Activated CD8-positive, alpha-beta memory T cell treated with anti-CD3 and anti-CD28 coated beads for 1 hour (primary cell): ENCODE results near the gene IGF1R.

ENCODE experiments used
- DNase-seq, 2 donors: peaks; one replicate each; pipeline ENCODE4 v3.0.0-alpha.2; 2020; ENCODE audit warnings: low read depth in 1 of 2; ENCODE audit errors: extremely low read depth in 1 of 2

Gene IGF1R

DNA sequence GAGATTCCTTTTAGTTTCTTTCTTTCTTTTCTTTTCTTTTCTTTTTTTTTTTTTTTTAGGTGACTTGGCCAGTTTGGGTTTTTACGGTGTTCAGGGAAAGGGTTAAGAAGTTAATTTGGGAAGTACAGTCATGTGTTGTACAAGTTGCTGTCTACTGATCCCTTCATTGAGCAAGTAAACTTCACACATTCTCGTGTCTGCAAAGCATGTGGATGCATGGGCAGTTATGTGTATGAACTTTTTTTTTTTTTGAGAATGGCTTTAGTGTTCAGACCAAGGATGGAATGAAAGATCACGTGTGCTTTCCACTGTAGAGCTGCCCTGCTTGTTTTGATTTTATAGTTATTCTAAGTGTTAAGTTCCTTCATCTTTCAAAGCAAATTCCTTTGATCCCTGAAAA, 227.0 kb downstream of the IGF1R start:
- DNase-seq, result no peak

DNA sequence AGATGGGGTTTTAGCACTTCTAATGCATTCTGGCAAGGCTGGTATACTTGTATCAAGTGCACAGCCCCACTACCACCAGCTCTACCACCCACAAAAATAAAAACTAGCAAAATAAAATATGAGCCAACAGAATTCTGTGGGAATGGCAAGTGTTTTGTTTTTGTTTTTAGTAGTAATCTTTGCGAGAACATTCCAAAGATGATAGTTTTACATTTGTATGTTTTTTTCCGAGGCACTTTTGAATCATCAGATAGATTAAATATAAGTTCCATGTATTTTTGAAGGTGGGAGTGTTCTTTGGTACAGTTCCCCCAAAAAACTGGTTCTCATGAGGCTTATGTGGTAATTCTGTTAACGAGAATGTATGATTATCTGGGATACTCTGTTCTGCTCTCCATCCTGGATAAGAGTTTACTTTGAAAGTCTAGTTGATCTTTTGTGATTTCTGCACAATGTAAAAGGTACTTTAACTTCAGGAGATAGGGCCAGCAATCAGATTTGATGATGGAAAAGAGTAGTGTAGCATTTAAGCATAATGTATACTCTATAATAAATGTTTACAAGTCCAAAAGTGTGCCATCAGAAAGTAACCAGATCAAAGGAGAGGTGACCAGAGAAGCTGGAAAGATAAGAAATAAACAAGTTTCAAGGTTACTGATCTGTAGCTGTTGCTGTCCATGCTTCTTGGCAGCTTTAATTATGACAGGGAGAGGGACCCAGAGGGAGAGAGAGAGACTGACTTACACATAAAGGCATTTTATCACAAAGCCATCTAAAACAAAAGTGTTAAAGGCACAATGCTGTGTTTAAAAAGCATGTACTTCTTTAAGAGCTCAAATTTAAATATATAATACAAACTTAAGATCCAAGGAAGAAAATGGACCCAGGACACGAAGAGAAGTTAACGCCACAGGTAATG, 228.4 kb downstream of the IGF1R start:
- no peak for DNase-seq

DNA sequence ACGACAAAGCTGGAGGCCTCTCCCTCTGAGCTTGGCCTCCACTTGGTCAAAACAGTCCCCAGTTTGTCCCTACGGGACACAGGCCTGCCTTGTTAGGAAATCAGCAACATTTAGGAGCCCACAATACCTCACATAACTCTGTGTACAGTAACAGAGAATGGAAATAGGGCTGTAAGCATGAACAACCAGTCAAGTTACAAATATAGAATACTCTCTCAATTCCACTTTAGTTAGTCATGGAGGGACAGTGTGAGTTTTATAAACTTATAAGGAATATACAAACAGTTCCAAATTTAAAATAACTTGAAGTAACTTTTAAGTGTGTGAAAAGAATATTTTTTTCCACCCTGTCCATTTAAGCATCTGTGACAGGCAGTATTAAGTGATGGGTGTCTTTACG, 229.8 kb downstream of the IGF1R start:
- no peak for DNase-seq

DNA sequence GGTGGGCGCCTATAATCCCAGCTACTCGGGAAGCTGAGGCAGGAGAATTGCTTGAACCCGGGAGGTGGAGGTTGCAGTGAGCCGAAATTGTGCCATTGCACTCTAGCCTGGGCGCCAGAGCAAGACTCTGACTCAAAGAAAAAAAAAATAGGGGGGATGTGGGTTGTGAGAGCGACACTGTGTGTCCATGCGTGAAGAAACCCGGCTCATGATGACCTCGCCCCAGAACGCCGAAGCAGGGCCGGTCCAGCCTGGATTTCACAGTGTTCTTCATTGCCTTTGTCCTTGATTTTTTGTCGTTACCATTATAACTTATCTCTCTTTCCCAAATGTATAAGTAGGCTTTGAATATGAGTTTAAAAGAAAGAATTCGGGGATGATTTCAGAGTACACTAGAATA, 230.5 kb downstream of the IGF1R start:
- no peak for DNase-seq

DNA sequence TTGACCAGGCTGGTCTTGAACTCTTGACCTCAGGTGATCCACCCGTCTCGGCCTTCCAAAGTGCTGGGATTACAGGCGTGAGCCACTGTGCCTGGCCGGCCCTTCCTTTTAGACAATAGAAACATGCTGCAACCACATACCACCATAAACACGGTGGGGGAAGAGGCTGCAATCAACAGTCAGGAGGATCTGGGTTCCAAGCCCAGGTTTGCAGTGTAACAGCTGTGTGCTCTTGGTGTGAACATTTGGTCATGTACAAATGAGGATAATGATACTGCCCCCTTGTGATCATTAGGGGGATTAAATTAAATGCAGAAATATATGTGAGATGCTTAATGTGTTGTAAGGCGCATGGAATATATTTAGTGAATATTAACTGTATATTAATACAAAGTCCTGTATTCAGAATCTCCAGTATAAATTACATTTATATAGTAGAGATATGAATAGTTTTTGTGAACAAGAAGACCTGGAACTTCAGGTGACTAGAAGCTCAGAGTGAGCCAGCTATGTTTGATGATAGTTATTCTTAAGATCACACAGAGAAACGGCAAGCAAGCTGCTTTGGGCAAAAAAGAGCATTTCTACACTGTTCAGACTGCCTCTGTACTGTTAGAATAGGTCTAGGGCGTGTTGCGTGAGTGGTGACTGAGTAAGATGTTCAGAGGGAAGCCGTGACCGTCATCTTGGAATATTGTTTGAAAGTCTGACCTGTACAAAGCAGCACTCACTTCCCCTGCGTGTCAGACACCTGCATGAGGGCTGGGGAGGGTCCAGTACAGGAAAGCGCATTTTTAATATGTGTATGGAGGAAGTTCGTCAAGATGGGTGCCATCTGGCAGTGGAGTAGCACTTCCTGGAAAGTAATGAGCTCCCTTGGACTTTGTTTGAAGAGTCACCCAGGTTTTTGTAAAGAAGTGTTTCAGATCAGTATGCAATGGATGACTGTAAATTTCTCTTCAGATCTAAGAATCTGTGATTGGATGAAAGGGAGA, 233.5 kb downstream of the IGF1R start:
- DNase-seq, result no peak

DNA sequence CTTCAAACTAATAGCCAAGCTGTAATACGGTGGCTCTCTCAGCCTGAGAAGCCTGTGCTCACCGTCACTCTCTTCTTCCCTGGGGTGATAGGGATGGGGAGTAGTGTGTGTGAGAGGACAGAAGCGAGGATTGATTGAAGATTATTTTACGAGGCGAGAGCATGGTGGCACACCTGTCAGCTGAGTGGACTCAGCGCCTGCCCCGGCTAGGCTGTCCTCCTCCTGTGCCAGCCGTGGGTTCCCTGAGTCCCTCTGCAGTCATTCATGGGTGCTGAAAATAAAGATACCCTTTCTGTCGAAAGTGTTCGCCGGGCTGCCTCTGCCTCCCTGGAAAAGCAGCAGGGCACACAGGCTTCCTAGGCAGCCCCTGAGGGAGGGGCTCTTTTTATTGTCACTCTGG, 235.1 kb downstream of the IGF1R start:
- no peak for DNase-seq

DNA sequence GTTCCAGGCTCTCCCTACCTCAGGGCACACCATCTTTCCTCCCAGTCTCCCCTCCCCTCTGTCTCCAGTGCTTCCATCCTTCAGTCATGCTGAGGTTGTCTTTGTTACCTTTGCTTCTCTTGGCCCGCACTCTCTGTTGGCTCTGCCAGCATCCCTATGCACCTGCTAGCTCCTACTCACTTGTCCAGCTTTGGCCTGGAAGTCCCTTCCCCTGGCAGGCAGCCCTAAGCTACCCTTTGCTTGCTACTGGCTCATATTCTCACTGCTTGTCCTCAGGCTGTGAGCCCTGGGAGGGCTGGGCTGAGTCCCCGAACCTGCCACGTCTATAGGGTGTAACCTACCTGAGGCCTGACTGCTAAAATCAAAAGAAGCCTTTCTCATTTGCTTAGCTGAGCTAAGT, 236.6 kb downstream of the IGF1R start:
- DNase-seq, result no peak

DNA sequence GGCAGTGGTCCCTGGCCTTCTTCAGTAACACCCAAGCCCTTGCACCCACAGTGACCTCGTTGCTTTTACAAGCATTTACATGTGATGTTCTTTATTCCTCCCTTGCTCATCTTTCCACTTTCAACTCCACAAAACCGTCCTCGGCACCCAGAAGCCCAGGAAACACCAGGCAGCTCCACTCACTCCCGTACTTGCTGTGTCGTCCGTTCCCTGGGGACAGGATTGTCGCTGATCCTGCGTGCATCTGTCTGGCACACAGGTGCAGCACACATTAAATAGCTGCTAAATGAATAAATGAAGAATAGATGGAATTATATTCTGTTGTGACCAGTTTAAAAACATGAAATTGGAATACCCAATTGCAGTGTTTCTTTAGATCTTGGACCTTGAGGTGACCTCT, 239.6 kb downstream of the IGF1R start:
- no peak for DNase-seq

DNA sequence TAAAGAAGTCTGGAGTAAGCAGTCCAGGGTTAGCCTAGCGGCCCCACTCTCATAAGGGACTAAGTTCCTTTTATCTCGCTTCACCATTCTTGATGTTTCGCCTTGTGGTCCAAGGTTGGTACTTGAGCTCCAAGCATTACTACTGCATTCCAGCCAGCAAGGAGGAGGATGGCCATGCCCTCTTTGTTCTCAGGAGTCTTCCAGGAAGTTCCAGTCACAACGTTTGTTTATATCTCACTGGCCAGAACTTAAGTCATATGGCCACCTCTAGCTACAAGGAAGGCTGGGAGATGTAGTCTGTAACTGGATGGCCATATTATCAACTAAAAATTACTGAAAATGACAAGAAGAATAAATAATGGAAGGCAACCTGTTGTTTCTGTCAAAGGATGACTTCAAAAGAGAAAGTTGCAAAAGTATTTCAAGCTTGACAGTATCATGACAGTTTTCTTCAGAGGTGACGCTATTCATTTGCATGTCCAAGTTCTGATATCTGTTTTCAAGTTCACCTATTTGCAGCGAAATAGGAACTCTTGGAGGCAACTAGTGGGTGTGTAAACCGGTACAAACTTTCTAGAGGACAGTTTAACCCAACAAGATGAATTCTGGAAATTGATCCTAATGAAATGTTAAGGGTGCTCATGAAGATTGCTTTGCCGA, 240.6 kb downstream of the IGF1R start:
- no peak for DNase-seq

DNA sequence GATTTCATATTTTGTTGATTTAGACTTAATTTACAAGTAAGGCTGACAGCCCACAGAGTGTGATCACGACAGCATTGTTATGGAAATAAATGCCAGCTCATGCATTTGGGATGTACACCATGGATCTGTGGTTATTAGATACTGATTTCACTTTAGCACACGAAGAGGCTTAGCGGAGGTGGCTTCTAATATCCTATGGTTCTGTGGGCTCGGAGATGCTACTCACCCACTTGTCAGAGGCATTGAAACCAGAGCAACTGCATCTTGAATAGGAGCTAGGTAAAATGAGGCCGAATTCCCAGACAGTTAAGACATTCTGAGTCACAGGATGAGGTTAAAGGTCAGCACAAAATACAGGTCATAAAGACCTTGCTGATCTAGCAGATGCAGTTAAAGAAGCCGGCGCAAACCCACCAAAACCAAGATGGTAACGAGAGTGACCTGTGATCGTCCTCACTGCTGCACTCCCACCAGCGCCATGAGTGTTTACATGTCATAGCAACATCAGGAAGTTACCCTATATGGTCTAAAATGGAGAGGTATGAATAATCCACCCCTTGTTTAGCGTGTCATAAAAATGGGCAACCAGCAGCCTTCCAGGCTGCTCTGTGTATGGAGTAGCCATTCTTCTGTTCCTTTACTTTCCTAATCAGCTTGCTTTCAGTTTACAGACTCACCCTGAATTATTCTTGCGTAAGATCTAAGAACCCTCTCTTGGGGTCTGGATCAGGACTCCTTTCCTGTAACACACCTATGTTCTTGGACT, 241.8 kb downstream of the IGF1R start:
- no peak for DNase-seq

DNA sequence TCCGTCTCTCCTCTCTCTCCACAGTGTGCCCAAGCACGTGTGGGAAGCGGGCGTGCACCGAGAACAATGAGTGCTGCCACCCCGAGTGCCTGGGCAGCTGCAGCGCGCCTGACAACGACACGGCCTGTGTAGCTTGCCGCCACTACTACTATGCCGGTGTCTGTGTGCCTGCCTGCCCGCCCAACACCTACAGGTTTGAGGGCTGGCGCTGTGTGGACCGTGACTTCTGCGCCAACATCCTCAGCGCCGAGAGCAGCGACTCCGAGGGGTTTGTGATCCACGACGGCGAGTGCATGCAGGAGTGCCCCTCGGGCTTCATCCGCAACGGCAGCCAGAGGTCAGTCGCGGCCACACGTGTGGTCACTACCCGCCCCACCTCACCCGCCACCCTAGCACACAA, 243.0 kb downstream of the IGF1R start:
- DNase-seq, result no peak

DNA sequence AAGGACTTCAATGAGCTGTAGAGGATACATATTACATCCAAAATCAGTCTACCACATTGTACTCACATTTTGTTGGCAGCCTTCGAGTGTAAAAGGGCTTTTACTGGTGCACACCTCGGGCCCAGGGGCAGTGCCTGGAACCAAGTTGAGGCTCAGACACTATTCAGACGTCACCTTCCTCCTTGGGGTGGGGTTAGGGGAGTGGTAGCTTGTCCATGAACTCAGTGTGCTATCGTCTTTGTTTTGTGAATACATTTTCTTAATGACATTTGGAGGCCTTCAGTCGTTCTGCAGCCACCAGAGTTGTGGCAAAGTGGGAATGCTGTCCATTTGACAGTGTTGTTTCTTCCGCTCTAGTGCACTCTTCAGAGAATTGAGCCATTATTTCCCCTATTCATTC, 245.1 kb downstream of the IGF1R start:
- DNase-seq, result no peak

DNA sequence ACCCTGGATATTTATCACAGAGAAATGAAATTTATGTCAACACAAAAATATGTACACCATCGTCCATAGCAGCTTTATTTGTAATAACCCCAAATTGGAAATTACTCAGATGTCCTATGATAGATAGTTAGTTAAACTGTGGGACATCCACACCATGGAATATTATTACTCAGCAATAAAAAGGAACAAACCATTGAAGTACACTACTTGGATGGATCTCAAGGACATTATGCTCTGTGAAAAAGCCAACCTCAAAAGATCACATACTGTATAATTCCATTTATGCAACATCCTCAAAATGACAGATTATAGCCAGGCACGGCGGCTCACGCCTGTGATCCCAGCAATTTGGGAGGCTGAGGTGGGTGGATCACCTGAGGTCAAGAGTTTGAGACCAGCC, 246.0 kb downstream of the IGF1R start:
- DNase-seq, result no peak

DNA sequence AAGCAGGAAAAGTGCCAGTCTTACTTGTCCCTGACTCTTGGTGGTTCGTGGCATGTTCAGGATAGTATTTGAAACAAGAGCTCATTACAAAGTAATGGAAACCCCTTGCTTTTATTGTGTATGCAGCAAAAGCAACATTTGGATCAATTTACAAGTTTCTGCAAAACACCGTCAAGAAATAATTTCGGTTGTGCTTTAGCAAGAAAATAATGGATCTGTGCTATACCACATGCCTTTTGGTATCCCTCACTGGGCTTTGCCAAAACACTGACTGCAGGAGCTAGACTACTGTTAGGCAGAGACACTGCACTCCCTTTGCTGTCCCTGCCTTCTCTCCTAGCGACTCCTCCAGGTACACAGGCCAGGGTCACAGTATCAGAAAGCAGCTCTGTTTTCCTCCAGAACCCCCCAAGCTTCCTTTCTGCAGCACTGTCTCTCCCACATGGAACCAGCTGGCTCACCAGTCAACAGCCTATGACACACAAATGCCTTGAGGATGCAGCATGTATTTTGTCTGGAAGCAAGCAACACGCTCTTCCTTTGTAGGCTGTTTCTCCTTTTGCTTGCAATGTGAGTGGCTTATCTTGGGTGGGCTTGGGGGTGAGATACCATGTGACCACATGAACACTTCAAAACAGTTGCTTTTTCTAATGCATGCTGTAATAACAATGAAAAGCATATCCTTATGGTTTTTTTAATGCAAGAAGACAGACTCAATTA, 247.8 kb downstream of the IGF1R start:
- no peak for DNase-seq

DNA sequence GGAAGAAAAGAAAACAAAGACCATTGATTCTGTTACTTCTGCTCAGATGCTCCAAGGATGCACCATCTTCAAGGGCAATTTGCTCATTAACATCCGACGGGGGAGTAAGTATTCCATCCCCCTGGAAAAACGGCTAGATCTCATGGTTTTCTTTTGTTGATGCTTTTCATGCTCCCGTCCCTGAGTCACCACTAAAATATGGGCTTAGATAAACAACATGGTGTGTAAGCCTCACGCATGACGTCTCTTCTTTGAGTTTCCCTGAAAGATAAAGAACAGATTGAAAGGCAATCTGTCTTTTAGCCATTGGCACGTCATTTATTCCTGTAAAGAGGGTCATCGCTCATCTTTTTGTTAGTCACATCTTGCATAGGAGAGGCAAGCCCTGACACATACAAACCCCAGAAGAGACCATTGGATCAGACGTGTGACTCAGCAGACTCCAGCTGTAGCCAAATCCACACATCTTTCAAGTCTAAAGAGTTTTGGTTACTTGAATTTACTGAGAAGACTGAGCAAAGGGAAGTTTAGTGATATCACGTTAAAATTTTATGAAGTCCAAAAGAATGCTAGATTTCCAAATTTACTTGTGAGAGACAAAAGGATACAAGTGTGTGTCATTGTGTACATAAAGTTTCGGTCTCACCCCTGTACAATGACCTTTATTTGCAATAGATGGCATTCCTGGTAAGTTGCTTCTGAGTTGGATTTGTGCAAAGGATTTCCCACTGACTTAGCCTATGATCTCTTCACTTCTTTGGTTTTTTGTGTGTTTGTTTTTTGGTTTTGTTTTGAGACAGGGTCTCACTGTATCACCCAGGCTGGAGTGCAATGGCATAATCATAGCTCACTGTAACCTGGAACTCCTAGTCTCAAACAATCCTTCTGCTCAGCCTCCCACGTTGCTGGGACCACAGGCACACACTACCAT, 248.7 kb downstream of the IGF1R start:
- DNase-seq, result no peak

DNA sequence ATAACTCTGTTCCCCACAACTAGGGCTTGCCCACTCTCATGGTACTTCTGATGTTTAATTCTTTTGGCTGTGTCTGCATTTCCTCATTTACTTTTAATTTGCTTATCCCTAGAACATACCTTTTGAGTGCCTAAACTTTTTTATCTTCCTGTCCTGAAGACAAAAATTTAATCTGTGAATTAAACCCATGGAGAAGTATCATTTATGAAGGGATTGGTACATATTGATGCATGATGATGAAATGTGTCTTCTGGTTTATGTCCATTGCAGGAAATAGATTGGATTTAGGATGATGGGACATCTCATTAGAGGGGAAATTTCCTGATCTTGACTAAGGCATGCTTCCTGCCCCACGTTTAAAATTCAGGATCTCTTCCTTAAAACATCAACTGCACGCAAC, 249.8 kb downstream of the IGF1R start:
- no peak for DNase-seq

DNA sequence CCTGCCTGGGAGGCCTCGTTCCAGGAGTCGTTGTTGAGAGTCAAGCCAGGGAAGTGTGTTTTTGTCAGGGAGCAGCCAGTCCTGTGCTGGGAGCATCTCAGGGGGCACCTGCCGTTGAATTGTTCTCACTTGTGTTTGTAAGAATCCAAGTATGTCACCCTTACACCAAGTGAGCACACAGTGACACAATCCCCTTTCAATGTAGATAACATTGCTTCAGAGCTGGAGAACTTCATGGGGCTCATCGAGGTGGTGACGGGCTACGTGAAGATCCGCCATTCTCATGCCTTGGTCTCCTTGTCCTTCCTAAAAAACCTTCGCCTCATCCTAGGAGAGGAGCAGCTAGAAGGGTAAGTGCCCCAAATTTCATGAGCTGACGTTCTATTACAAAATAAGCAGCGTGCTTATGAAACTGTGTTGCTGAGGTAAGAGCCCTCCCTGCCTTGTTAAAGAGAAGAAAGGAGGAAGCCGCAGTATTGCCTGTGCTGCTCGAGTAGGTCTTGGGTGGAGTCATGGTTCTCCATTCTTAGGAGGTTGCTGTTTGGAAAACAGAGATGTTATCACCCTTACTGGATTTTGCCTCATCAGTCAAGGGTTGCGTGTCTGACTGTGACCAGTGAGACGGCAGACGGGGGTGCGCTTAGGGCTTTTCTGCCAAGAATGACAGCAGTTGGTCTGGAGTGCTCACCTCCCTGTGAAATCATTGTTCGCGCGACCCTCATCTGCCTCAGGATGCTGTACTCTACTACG, 251.1 kb downstream of the IGF1R start:
- DNase-seq, result no peak

DNA sequence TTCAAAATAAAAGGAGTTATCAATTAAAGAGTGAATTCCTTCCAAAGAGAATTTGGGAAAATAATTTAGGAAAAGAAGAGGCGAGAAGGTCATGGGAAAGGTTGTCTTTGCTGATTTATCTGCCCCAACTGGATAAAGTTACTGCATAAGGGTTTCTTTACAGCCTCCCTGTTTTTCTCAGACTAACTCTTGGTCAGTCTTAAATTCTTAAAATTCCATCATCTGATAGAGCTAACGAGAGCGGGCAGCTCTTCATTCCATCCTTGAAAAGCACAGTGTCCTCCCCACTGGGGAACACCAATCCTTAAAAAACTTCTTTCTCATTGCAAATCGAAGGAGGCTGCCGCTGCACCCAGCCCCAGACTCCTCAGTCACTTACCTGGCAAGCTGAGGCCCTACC, 252.0 kb downstream of the IGF1R start:
- no peak for DNase-seq
